Cardiac muscle cell (in vitro differentiated cells and primary cell): ENCODE measurements around the gene EFNA3. TPM values are rescaled to one million over a fixed set of nuclear protein-coding genes. Genes with fewer than 3 reads are reported as not detected.

Experiments used
- DNase-seq, 2 donors: peaks; one replicate each; pipeline versions ENCODE4 v3.0.0 to v3.0.0-alpha.2; 2010 to 2017; ENCODE audit warnings: low read depth in 1 of 2, low spot score in 1 of 2
- H3K27ac ChIP-seq: fragments of 200-600 bp; sonication (generic); 2 replicates; pipeline ENCODE4 v1.5.1; 2016
- H3K27me3 ChIP-seq: fragments of 200-600 bp; sonication (generic); 2 replicates; pipeline ENCODE4 v1.6.0; 2016; ENCODE audit warnings: control low read depth
- H3K36me3 ChIP-seq: fragments of 200-600 bp; sonication (generic); 2 replicates; pipeline ENCODE4 v1.5.1; 2016; ENCODE audit warnings: control low read depth
- H3K4me1 ChIP-seq: fragments of 200-600 bp; sonication (generic); 2 replicates; pipeline ENCODE4 v1.8.1; 2017; ENCODE audit warnings: low read depth, mild to moderate bottlenecking, mixed run types
- H3K4me3 ChIP-seq: fragments of 200-600 bp; sonication (generic); 2 replicates; pipeline ENCODE4 v1.5.1; 2016; ENCODE audit warnings: mild to moderate bottlenecking
- H3K9me3 ChIP-seq: fragments of 200-600 bp; sonication (generic); 2 replicates; pipeline ENCODE4 v1.5.1; 2017; ENCODE audit warnings: low read depth, mild to moderate bottlenecking, control low read depth
- polyA plus RNA-seq: library from polyadenylated mRNA; unstranded; fragments of >200 nt; fragmentation: Nextera tagmentation; extraction: Ambion mirVana; gene quantifications from 2 replicates; pipeline ENCODE4 v1.2.1, GENCODE V29; 2016
- total RNA-seq: library from RNA; depleted of rRNA; stranded (reverse); fragments of >200 nt; gene quantifications from 2 replicates; pipeline ENCODE4 v1.2.3, GENCODE V29; 2016
- TF ChIP-seq, protein P1 (sequence below): IDR thresholded peaks from 2 replicates; pipeline ENCODE4 v1.5.1; 2012; ENCODE audit warnings: low read depth, mild to moderate bottlenecking, low read length

The EFNA3 gene
- total and polyA plus RNA-seq, 2 experiments from 2014 or later: 26.3 to 43.0 TPM

DNA sequence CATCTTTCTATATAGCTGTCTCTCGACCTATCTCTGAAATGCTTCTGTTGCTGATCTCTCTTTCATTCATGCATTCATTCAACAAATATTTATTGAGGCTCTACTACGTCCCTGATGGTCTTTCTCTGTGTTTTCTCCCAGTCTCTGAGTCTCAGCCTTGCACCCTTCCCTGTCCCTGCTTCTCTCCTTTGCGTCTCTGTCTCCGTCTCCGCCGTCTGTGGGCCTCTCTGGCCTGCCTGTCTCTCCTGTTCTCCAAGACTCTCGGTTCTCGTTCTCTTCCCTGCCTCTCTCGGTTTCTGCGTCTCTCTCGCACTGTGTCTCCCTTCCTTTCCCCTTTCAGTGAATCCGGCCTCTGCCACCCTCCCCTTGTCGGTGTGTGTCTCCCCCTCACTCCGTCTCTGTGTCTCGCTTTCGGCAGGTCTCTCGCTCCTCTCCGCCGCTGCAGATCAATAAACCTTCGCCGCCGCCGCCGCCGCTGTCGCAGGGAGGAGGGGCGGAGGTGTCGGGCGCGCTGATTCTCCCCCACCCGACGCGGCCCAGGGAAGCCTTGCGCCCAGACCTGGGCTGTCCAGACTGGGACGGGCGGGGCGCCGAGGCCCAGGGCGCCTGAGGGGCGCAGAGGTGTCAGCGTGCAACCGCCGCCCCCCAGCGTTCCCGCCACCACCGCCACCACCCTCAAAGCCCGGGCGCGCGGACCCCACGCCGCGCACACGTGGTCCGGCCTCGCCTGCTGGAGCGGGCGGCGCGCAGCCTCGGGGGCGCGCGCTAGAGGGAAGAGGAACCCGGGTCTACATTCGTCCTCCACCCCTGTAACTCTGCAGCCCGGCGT is 3.0 kb downstream of the EFNA3 start:
- peaks cover 26% of the 10 kb centered on the region for H3K27me3 ChIP-seq
- no peaks in the 10 kb centered on the region for H3K9me3 ChIP-seq
- H3K36me3 ChIP-seq: no peaks in the 10 kb centered on the region
- TF ChIP-seq, protein P1, sequence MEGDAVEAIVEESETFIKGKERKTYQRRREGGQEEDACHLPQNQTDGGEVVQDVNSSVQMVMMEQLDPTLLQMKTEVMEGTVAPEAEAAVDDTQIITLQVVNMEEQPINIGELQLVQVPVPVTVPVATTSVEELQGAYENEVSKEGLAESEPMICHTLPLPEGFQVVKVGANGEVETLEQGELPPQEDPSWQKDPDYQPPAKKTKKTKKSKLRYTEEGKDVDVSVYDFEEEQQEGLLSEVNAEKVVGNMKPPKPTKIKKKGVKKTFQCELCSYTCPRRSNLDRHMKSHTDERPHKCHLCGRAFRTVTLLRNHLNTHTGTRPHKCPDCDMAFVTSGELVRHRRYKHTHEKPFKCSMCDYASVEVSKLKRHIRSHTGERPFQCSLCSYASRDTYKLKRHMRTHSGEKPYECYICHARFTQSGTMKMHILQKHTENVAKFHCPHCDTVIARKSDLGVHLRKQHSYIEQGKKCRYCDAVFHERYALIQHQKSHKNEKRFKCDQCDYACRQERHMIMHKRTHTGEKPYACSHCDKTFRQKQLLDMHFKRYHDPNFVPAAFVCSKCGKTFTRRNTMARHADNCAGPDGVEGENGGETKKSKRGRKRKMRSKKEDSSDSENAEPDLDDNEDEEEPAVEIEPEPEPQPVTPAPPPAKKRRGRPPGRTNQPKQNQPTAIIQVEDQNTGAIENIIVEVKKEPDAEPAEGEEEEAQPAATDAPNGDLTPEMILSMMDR: no peak
- H3K4me1 ChIP-seq: peaks cover 10% of the 10 kb centered on the region
- peak overlapping the region; percentile 8 for H3K4me3 ChIP-seq
- peak in 1 of 2 donors; percentile 34 for DNase-seq
- no peak overlapping the region for H3K27ac ChIP-seq

GRCh38 chr1:155082301-155083051 is 3.8 kb downstream of the EFNA3 start:
- Histone ChIP-seq H3K27ac (no peak overlapping the region), H3K4me3 (peak overlapping the region; percentile 8), H3K4me1 (peaks cover 14% of the 10 kb centered on the region), H3K9me3 (no peaks in the 10 kb centered on the region), H3K36me3 (no peaks in the 10 kb centered on the region), H3K27me3 (peaks cover 26% of the 10 kb centered on the region)
- peak in 1 of 2 donors; percentile 23 for DNase-seq
- TF ChIP-seq, protein P1: no peak

- TF ChIP-seq, protein P1: no peak
- Histone ChIP-seq H3K4me1 (peaks cover 15% of the 10 kb centered on the region), H3K9me3 (no peaks in the 10 kb centered on the region), H3K4me3 (no peak overlapping the region), H3K36me3 (no peaks in the 10 kb centered on the region), H3K27me3 (peaks cover 26% of the 10 kb centered on the region), H3K27ac (no peak overlapping the region)
- DNase-seq: no peak
Observed at GRCh38 chr1:155083052-155083541, 4.5 kb downstream of the EFNA3 start.

GRCh38 chr1:155083865-155084721 is 5.5 kb downstream of the EFNA3 start:
- peak; percentile 30 to 39 for DNase-seq
- H3K4me3 ChIP-seq: peak overlapping the region; percentile 74
- H3K4me1 ChIP-seq: peaks cover 10% of the 10 kb centered on the region
- no peak overlapping the region for H3K27ac ChIP-seq
- H3K36me3 ChIP-seq: no peaks in the 10 kb centered on the region
- H3K27me3 ChIP-seq: peaks cover 26% of the 10 kb centered on the region
- no peaks in the 10 kb centered on the region for H3K9me3 ChIP-seq
- TF ChIP-seq, protein P1: peak; percentile 32
